Cardiac muscle cell (in vitro differentiated cells and primary cell): ENCODE data around the gene FNDC3B. TPM values are rescaled to one million over a fixed set of nuclear protein-coding genes. Genes with fewer than 3 reads are reported as not detected.

Source experiments
- DNase-seq, 2 donors: peaks; one replicate each; pipeline versions ENCODE4 v3.0.0 to v3.0.0-alpha.2; 2010 to 2017; ENCODE audit warnings: low read depth in 1 of 2, low spot score in 1 of 2
- H3K27ac ChIP-seq: fragments of 200-600 bp; sonication (generic); 2 replicates; pipeline ENCODE4 v1.5.1; 2016
- H3K27me3 ChIP-seq: fragments of 200-600 bp; sonication (generic); 2 replicates; pipeline ENCODE4 v1.6.0; 2016; ENCODE audit warnings: control low read depth
- H3K36me3 ChIP-seq: fragments of 200-600 bp; sonication (generic); 2 replicates; pipeline ENCODE4 v1.5.1; 2016; ENCODE audit warnings: control low read depth
- H3K4me1 ChIP-seq: fragments of 200-600 bp; sonication (generic); 2 replicates; pipeline ENCODE4 v1.8.1; 2017; ENCODE audit warnings: low read depth, mild to moderate bottlenecking, mixed run types
- H3K4me3 ChIP-seq: fragments of 200-600 bp; sonication (generic); 2 replicates; pipeline ENCODE4 v1.5.1; 2016; ENCODE audit warnings: mild to moderate bottlenecking
- H3K9me3 ChIP-seq: fragments of 200-600 bp; sonication (generic); 2 replicates; pipeline ENCODE4 v1.5.1; 2017; ENCODE audit warnings: low read depth, mild to moderate bottlenecking, control low read depth
- polyA plus RNA-seq: library from polyadenylated mRNA; unstranded; fragments of >200 nt; fragmentation: Nextera tagmentation; extraction: Ambion mirVana; gene quantifications from 2 replicates; pipeline ENCODE4 v1.2.1, GENCODE V29; 2016
- total RNA-seq: library from RNA; depleted of rRNA; stranded (reverse); fragments of >200 nt; gene quantifications from 2 replicates; pipeline ENCODE4 v1.2.3, GENCODE V29; 2016
- TF ChIP-seq, protein P1 (sequence below): IDR thresholded peaks from 2 replicates; pipeline ENCODE4 v1.5.1; 2012; ENCODE audit warnings: low read depth, mild to moderate bottlenecking, low read length

The FNDC3B gene
- total and polyA plus RNA-seq, 2 experiments from 2014 or later, result 55.2 to 62.3 TPM

GRCh38 chr3:172244011-172244410, 204.6 kb downstream of the FNDC3B start:
- TF ChIP-seq, protein P1, sequence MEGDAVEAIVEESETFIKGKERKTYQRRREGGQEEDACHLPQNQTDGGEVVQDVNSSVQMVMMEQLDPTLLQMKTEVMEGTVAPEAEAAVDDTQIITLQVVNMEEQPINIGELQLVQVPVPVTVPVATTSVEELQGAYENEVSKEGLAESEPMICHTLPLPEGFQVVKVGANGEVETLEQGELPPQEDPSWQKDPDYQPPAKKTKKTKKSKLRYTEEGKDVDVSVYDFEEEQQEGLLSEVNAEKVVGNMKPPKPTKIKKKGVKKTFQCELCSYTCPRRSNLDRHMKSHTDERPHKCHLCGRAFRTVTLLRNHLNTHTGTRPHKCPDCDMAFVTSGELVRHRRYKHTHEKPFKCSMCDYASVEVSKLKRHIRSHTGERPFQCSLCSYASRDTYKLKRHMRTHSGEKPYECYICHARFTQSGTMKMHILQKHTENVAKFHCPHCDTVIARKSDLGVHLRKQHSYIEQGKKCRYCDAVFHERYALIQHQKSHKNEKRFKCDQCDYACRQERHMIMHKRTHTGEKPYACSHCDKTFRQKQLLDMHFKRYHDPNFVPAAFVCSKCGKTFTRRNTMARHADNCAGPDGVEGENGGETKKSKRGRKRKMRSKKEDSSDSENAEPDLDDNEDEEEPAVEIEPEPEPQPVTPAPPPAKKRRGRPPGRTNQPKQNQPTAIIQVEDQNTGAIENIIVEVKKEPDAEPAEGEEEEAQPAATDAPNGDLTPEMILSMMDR, result no peak
- Histone ChIP-seq H3K4me1 (peaks cover 19% of the 10 kb centered on the region), H3K9me3 (no peaks in the 10 kb centered on the region), H3K4me3 (no peak overlapping the region), H3K27ac (no peak overlapping the region), H3K36me3 (peaks cover 2% of the 10 kb centered on the region), H3K27me3 (no peaks in the 10 kb centered on the region)
- no peak for DNase-seq

DNA sequence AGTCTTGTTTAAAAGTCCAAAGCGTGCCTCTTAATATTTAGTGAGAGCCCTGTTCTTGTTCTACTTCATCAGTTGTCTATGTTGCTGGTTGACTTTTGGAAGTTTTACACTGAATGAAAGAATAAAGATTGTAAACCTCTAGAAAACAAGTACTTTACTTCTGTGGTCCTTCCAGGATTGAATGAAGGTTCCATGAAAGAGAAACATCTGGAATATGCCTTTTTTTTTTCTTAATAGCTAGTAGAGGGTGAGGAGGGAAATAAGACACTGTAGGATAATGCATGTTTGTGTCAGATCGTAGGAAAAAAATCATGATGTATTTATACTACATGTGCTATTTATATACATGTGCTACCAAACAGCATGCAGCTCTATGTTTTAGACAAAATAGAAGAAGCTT, 205.9 kb downstream of the FNDC3B start:
- no peaks in the 10 kb centered on the region for H3K9me3 ChIP-seq
- H3K27ac ChIP-seq, result no peak overlapping the region
- peaks cover 2% of the 10 kb centered on the region for H3K36me3 ChIP-seq
- TF ChIP-seq, protein P1, result no peak
- no peaks in the 10 kb centered on the region for H3K27me3 ChIP-seq
- no peak for DNase-seq
- H3K4me1 ChIP-seq, result peaks cover 20% of the 10 kb centered on the region
- H3K4me3 ChIP-seq, result no peak overlapping the region

DNA sequence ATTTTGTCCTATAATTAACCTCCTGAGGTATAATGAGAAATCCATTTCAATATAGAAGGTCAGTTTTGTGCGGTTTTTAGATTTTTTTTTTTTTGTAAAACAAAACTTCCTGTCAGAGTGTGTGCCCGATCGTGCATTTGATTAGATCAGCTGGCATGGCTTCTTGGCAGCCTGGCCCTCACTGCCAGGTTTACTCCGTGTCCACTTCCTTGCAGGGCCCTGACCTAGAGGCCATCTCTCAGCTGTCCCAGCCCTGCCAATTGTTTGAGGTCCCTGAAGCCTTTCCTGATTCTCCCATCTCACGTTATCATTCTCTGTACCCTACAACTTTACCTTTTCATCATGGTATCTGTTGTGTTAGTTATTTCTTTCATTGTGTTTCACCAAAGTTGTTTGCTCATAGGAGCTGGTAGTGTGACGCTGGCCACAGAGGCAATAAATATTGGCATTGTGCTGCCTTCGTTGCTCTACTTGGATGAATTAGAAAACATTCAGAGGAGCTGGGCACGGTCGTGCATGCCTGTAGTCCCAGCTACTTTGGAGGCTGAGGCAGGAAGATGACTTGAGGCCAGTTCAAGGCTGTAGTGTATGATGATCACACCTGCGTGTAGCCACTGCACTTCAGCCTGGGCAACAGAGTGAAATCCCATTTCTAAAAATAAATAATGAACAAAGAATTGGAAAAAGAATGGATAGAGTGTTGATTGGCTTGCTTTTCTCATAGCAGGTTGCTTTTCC, 206.9 kb downstream of the FNDC3B start:
- H3K27me3 ChIP-seq, result no peaks in the 10 kb centered on the region
- TF ChIP-seq, protein P1, result no peak
- DNase-seq, result no peak
- no peak overlapping the region for H3K4me3 ChIP-seq
- H3K4me1 ChIP-seq, result peaks cover 20% of the 10 kb centered on the region
- H3K27ac ChIP-seq, result peak overlapping the region; percentile 43
- H3K36me3 ChIP-seq, result peaks cover 6% of the 10 kb centered on the region
- no peaks in the 10 kb centered on the region for H3K9me3 ChIP-seq

DNA sequence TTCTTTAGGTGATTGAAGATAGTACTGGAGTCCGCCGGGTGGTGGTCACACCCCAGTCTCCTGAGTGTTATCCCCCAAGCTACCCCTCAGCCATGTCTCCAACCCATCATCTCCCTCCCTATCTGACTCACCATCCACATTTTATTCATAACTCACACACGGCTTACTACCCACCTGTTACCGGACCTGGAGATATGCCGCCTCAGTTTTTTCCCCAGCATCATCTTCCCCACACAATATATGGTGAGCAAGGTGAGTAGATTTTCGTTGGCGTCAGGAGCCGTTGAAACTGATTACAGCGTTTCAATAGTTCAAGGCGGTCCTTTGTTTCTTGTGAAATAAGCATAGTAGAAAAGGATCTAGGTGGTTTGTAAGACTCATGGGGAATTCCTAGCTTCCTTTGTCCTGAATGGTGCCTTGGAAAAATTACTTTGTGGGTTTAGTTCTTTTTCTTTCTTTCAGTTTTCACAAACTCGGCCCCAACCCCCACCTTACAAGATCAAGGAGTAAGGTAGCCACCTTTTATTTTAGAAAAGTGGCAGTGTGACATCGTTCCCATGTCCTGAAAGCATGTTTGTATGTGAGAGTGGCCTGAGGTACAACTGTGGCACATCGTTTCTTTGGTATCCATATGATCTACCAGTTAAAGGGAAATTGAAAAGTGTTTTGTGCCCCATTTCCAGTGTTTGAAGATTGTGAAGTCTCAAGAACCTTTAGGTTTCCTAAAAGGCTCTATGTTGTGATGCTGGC, 208.3 kb downstream of the FNDC3B start:
- H3K4me3 ChIP-seq, result no peak overlapping the region
- H3K27ac ChIP-seq, result peak overlapping the region; percentile 52

DNA sequence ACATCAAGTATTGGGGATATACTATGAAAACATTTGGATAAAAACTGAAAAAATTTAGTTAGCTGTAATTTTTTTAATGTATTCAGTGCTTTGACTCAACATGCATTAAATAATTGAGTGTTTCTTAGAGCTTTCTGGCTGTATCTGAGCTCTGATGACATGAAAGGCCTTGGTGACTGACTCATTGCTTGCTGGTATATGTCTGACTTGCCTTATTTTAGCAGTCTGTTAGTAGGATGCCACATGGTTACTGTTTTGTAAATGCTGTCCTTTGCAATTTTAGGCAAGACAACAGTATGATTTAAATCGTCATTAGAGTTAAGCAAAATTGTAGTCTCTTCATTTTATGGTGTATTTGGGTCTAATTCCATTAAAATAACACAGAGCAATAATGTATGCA, 209.7 kb downstream of the FNDC3B start:
- peaks cover 21% of the 10 kb centered on the region for H3K36me3 ChIP-seq
- TF ChIP-seq, protein P1, result no peak
- DNase-seq, result peak in 1 of 2 donors; percentile 53
- H3K4me1 ChIP-seq, result peaks cover 20% of the 10 kb centered on the region
- no peaks in the 10 kb centered on the region for H3K9me3 ChIP-seq
- H3K27ac ChIP-seq, result no peak overlapping the region
- H3K4me3 ChIP-seq, result no peak overlapping the region
- H3K27me3 ChIP-seq, result no peaks in the 10 kb centered on the region

More for the DNA sequence above, 208.3 kb downstream of the FNDC3B start:
- Histone ChIP-seq H3K27me3 (no peaks in the 10 kb centered on the region), H3K4me1 (peaks cover 20% of the 10 kb centered on the region), H3K36me3 (peaks cover 19% of the 10 kb centered on the region), H3K9me3 (no peaks in the 10 kb centered on the region)
- TF ChIP-seq, protein P1, result no peak
- DNase-seq, result no peak
